GM12873 (cell line): ENCODE results near the gene CACNA2D3.

Experiments
- CTCF ChIP-seq: IDR thresholded peaks from 2 replicates; pipeline ENCODE4 v1.5.1; 2012; ENCODE audit warnings: low read depth, mild to moderate bottlenecking, moderate library complexity, low read length, control low read depth; ENCODE audit not compliant: insufficient read depth; ENCODE audit errors: missing control alignments

The CACNA2D3 gene

GRCh38 chr3:54572197-54572895 lies 450.0 kb downstream of the CACNA2D3 start:
- no peak for TF ChIP-seq CTCF

GRCh38 chr3:54573858-54574257 lies 451.5 kb downstream of the CACNA2D3 start:
- TF ChIP-seq CTCF = no peak

GRCh38 chr3:54574906-54575617 lies 452.7 kb downstream of the CACNA2D3 start:
- TF ChIP-seq CTCF = no peak

- TF ChIP-seq CTCF = no peak
Measured at GRCh38 chr3:54575618-54575960, 453.2 kb downstream of the CACNA2D3 start.

- no peak for TF ChIP-seq CTCF
Measured at GRCh38 chr3:54577313-54577712, 455.0 kb downstream of the CACNA2D3 start.

GRCh38 chr3:54578417-54578816 lies 456.1 kb downstream of the CACNA2D3 start:
- no peak for TF ChIP-seq CTCF

- TF ChIP-seq CTCF = no peak
Measured at GRCh38 chr3:54580453-54580852, 458.1 kb downstream of the CACNA2D3 start.
